Thyroid gland (tissue), 4 donors: Measurements from ENCODE around the gene MYLK4.

Source experiments
- CTCF ChIP-seq, 6 experiments: fragments of 200-600 bp in 3 of 6; fragments of 450-650 bp in 3 of 6; sonication (generic) in 3 of 6; IDR thresholded peaks; one replicate each; pipeline ENCODE4 v1.5.1; 2016 to 2019; ENCODE audit warnings: antibody characterized with exemption in 6 of 6, mild to moderate bottlenecking in 2 of 6, inconsistent platforms in 1 of 6, moderate library complexity in 1 of 6
- POLR2A ChIP-seq, 2 donors: fragments of 450-650 bp; IDR thresholded peaks; one replicate each; pipeline ENCODE4 v1.6.1; 2017; ENCODE audit warnings: antibody characterized with exemption in 2 of 2, mild to moderate bottlenecking in 2 of 2, moderate library complexity in 1 of 2

GRCh38 chr6:2765166-2765895 is 14.6 kb upstream of the MYLK4 start, which contains the start of gene WRNIP1:
- TF ChIP-seq CTCF (IDR thresholded peaks at IDR 0.05) (peak in 5 of 6 experiments; percentile 45 to 83 (median 73)), POLR2A (IDR thresholded peaks at IDR 0.05) (peak; percentile 75 to 97)
